Activated naive CD8-positive, alpha-beta T cell treated with anti-CD3 and anti-CD28 coated beads, Interleukin-2, amount 50 U/mL, for 24 hours (primary cell): ENCODE measurements around the gene BEGAIN.

Experiments
- ATAC-seq: fragments of 150-1000 bp; cut with Tn5 transposase; one replicate; pipeline ENCODE4 v1.10.0; 2021
- DNase-seq: peaks from one replicate; pipeline ENCODE4 v3.0.0; 2021
- H3K27ac Mint-ChIP-seq: one replicate; pipeline ENCODE4 v1.8.0; 2021; ENCODE audit warnings: mild to moderate bottlenecking, mixed read lengths
- H3K27me3 Mint-ChIP-seq: one replicate; pipeline ENCODE4 v1.8.0; 2021; ENCODE audit warnings: mixed read lengths
- H3K36me3 Mint-ChIP-seq: one replicate; pipeline ENCODE4 v1.8.0; 2021; ENCODE audit warnings: low read depth, mixed read lengths
- H3K4me1 Mint-ChIP-seq: one replicate; pipeline ENCODE4 v1.8.0; 2021; ENCODE audit warnings: mixed read lengths
- H3K4me3 Mint-ChIP-seq: one replicate; pipeline ENCODE4 v1.8.0; 2021; ENCODE audit warnings: mild to moderate bottlenecking, moderate library complexity, mixed read lengths
- H3K9me3 Mint-ChIP-seq: one replicate; pipeline ENCODE4 v1.8.0; 2021; ENCODE audit warnings: mixed read lengths

BEGAIN gene, protein sequence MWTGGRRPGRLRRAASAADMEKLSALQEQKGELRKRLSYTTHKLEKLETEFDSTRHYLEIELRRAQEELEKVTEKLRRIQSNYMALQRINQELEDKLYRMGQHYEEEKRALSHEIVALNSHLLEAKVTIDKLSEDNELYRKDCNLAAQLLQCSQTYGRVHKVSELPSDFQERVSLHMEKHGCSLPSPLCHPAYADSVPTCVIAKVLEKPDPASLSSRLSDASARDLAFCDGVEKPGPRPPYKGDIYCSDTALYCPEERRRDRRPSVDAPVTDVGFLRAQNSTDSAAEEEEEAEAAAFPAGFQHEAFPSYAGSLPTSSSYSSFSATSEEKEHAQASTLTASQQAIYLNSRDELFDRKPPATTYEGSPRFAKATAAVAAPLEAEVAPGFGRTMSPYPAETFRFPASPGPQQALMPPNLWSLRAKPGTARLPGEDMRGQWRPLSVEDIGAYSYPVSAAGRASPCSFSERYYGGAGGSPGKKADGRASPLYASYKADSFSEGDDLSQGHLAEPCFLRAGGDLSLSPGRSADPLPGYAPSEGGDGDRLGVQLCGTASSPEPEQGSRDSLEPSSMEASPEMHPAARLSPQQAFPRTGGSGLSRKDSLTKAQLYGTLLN

DNA sequence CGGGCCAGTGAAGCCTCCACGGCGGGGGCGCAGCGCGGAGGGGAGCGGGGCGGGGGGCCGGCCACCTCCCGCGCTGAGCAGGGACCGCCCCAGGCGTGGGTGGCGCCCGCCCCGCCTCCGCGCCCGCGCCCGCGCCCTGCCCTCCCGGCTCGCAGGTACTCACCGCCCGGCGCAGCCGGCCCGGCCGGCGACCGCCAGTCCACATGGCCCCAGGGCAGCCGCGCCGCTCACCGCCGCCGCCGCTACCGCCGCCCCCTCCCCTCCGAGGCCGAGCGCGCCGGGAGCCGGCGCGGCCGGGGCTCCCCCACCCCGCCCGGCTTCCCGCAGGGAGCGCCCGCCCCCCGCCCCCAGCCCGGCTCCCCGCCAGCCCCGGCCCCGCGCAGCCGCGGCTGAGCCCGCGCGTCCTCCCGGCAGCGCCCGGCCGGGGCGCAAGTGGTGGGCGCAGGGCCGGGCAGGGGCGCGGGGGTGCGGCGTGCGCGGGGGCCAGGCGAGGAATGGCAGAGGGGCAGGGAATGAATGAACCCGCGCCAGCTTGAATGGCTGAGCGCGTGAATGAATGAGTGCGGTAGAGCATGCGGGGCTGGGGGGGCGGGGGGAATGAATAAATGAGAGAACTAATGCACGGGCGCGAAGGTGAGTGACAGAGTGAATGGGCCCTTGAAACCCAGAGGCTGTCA, at the start of gene BEGAIN:
Gene BEGAIN, minus strand, starts transcription at position 332 of the 677 bp plus-strand sequence. Its CDS starts 127 bp downstream, at position 205.
- Mint-ChIP-seq H3K27me3 (peaks cover 29% of the 10 kb centered on the region), H3K4me3 (peak within 1 kb of the TSS; percentile 72), H3K9me3 (no peaks in the 10 kb centered on the region), H3K36me3 (no peaks in the 10 kb centered on the region), H3K4me1 (no peaks in the 10 kb centered on the region), H3K27ac (no peak within 1 kb of the TSS)
- DNase-seq (peak; percentile 29), ATAC-seq (peak; percentile 35)

GRCh38 chr14:100636559-100636958, 49.3 kb upstream of the BEGAIN start:
- Mint-ChIP-seq H3K27me3 (peaks cover 11% of the 10 kb centered on the region), H3K4me3 (no peak overlapping the region), H3K36me3 (no peaks in the 10 kb centered on the region), H3K4me1 (peaks cover 24% of the 10 kb centered on the region), H3K9me3 (no peaks in the 10 kb centered on the region), H3K27ac (no peak overlapping the region)
- ATAC-seq (no peak), DNase-seq (no peak)

DNA sequence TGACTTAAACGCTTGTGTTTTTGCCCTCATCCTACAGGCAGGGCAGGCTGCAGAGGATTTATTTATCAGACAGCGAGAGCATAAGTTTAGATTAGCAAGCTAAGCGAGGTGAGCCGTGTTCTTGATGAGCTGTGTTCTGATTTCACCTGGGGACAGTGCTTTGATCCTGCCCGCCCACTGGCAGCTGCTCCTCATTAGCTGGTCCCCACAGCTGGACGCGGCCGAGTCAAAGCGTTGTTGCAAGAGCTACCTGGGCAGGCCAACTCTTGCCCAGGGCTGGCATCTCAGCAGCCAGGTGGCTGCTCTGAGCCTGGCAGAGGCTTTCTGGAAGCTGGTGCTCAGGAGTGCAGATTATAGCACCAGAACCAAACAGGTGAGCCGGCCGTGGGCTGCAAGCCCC, 46.8 kb upstream of the BEGAIN start:
- no peaks in the 10 kb centered on the region for H3K9me3 Mint-ChIP-seq
- ATAC-seq: no peak
- H3K27me3 Mint-ChIP-seq: peaks cover 3% of the 10 kb centered on the region

DNA sequence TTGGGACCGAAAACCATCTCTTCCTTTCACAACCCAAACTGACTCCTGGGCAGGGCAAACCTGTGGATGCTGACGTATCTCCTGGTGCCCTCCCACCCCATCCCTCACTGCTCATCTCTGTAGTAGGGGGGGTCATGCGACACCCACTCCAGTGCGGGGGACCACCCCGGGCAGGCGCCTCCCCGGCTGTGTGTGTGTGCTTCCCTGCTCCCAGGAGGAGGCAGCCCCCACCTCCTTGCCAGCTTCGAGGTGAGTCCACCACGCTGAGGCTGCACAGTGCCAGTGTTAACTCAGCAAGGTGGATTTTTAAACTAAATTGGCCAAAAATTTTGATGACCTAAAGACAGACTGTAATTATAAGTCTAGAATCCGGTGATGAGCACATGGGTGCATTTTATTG, 46.2 kb upstream of the BEGAIN start:
- H3K9me3 Mint-ChIP-seq: no peaks in the 10 kb centered on the region
- H3K36me3 Mint-ChIP-seq: no peaks in the 10 kb centered on the region
- DNase-seq: no peak
- no peak for ATAC-seq
- H3K27me3 Mint-ChIP-seq: peaks cover 3% of the 10 kb centered on the region
- no peak overlapping the region for H3K27ac Mint-ChIP-seq
- no peaks in the 10 kb centered on the region for H3K4me1 Mint-ChIP-seq
- H3K4me3 Mint-ChIP-seq: no peak overlapping the region

More for the DNA sequence above, 46.8 kb upstream of the BEGAIN start:
- no peak for DNase-seq
- H3K4me3 Mint-ChIP-seq: no peak overlapping the region
- no peaks in the 10 kb centered on the region for H3K36me3 Mint-ChIP-seq
- H3K27ac Mint-ChIP-seq: no peak overlapping the region
- peaks cover 4% of the 10 kb centered on the region for H3K4me1 Mint-ChIP-seq

GRCh38 chr14:100629696-100630095, 42.5 kb upstream of the BEGAIN start:
- Mint-ChIP-seq H3K27me3 (no peaks in the 10 kb centered on the region), H3K27ac (no peak overlapping the region), H3K4me3 (no peak overlapping the region), H3K9me3 (peaks cover 5% of the 10 kb centered on the region), H3K36me3 (no peaks in the 10 kb centered on the region), H3K4me1 (no peaks in the 10 kb centered on the region)
- ATAC-seq (no peak), DNase-seq (no peak)

DNA sequence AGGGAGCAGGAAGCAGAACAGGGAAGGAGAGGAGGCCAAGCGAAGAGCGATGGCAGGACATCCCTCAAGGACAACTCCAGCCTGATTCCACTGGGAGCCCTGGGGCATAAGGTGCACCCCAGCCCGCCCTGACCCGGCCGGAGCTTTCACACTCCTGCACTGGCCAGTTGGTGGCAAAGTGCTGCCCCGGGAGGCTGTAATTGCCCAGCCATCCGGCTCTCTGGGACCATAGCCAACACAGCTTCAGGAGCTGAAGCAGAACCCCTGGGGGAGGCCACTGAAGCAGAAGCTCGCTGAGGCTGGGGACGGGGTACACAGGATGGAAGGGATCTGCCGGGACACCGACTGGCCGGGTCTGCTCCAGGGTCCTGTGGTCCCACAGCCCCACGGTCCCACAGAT, 41.9 kb upstream of the BEGAIN start:
- Mint-ChIP-seq H3K9me3 (peaks cover 5% of the 10 kb centered on the region), H3K4me1 (no peaks in the 10 kb centered on the region), H3K27ac (no peak overlapping the region), H3K36me3 (no peaks in the 10 kb centered on the region), H3K27me3 (no peaks in the 10 kb centered on the region), H3K4me3 (no peak overlapping the region)
- no peak for DNase-seq
- no peak for ATAC-seq

DNA sequence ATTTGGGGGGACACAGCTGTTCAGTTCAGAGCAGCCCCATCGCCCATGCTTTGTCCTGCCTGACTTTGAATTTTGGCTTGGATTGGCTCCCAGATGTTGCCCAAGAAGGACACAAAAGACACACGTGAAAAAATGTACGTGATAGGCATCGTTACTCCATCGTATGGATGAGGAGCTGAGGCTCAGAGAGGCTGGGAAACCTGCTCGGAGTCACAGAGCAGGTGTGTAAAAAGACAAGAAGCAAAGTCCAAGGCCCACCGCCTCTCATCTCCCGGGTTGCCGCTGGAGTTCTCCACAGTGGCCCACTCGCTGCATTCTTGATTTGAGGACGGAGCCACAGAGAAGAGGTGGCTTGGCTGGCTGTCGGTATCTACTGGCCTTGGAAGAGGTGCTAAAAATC, 41.0 kb upstream of the BEGAIN start:
- DNase-seq (no peak), ATAC-seq (no peak)
- no peaks in the 10 kb centered on the region for H3K36me3 Mint-ChIP-seq
- H3K27ac Mint-ChIP-seq: no peak overlapping the region
- peaks cover 5% of the 10 kb centered on the region for H3K9me3 Mint-ChIP-seq
- H3K4me1 Mint-ChIP-seq: no peaks in the 10 kb centered on the region
- no peaks in the 10 kb centered on the region for H3K27me3 Mint-ChIP-seq
- H3K4me3 Mint-ChIP-seq: no peak overlapping the region

- H3K36me3 Mint-ChIP-seq: no peaks in the 10 kb centered on the region
- DNase-seq: no peak
- H3K27ac Mint-ChIP-seq: no peak overlapping the region
- H3K9me3 Mint-ChIP-seq: peaks cover 5% of the 10 kb centered on the region
- H3K27me3 Mint-ChIP-seq: no peaks in the 10 kb centered on the region
- no peaks in the 10 kb centered on the region for H3K4me1 Mint-ChIP-seq
- no peak for ATAC-seq
- H3K4me3 Mint-ChIP-seq: no peak overlapping the region
Measured at GRCh38 chr14:100626614-100627013, 39.4 kb upstream of the BEGAIN start.

GRCh38 chr14:100623961-100624360, 36.7 kb upstream of the BEGAIN start:
- no peak overlapping the region for H3K27ac Mint-ChIP-seq
- DNase-seq (no peak), ATAC-seq (no peak)
- peaks cover 5% of the 10 kb centered on the region for H3K9me3 Mint-ChIP-seq
- no peaks in the 10 kb centered on the region for H3K4me1 Mint-ChIP-seq
- no peaks in the 10 kb centered on the region for H3K36me3 Mint-ChIP-seq
- H3K4me3 Mint-ChIP-seq: no peak overlapping the region
- H3K27me3 Mint-ChIP-seq: no peaks in the 10 kb centered on the region

- DNase-seq (no peak), ATAC-seq (no peak)
- Mint-ChIP-seq H3K27me3 (no peaks in the 10 kb centered on the region), H3K4me1 (peaks cover 3% of the 10 kb centered on the region), H3K4me3 (no peak overlapping the region), H3K36me3 (no peaks in the 10 kb centered on the region), H3K27ac (no peak overlapping the region), H3K9me3 (peaks cover 5% of the 10 kb centered on the region)
Measured at GRCh38 chr14:100623557-100623956, 36.3 kb upstream of the BEGAIN start.

DNA sequence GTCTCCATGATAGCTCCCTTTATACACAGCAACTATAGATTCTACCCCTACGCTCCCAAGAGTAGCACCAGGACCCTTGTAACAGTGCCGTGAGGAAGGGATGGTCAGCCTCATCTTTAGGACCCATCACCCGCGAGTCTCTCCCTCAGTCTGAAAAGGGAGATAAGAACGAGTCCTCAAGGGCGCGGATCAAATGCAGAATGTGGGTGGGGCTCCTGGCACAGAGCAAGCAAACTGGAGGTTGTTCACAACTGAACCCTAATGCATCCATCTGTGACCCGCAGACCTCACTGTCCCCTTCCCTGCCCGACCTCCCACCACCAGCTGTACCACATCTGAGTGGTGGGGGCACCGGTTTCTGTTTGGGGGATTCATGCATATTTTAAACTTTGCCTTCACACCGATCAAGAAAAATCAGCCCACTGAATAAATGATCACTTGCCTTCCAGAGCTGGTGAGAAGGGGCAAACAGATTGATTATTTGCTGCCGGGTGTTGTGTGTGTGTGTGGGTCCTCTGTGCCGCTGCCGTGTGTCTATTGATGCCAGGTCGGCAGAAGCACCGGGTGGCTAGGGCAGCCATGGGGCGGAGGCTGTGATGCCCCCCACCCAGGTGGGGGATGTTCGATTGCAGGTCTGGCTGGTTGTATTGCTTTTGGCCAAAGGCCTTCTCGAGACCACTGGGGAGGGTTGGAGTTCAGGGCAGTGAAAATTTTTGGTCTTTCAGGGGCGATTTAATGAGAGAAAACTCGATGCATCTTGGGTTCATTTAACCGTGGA, 35.7 kb upstream of the BEGAIN start:
- ATAC-seq (no peak), DNase-seq (no peak)
- no peaks in the 10 kb centered on the region for H3K27me3 Mint-ChIP-seq

GRCh38 chr14:100622224-100622623, 35.0 kb upstream of the BEGAIN start:
- Mint-ChIP-seq H3K4me3 (no peak overlapping the region), H3K4me1 (peaks cover 15% of the 10 kb centered on the region), H3K27ac (no peak overlapping the region), H3K9me3 (peaks cover 5% of the 10 kb centered on the region), H3K27me3 (no peaks in the 10 kb centered on the region), H3K36me3 (no peaks in the 10 kb centered on the region)
- ATAC-seq (no peak), DNase-seq (no peak)

More for the DNA sequence above, 35.7 kb upstream of the BEGAIN start:
- Mint-ChIP-seq H3K27ac (no peak overlapping the region), H3K36me3 (no peaks in the 10 kb centered on the region), H3K4me1 (peaks cover 9% of the 10 kb centered on the region), H3K9me3 (peaks cover 5% of the 10 kb centered on the region), H3K4me3 (no peak overlapping the region)

DNA sequence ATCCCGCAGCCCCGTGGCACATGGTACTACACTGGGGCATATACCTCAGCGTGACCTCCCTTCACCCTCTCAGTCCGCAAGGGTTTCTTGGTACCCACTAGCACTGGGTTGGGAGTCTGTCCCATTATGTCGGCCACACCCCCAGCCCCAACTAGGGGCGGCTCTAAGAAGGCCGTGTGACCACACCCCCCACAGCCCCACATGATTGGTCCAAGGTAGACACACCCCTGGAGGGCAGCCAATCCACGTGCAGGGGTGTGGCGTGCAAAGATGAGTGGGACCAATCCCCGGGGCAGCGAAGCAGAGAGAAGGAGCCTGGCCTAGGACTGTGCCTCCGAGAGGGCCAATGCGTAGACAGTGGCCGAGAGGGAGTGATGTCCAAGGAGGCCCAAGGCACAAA, 34.6 kb upstream of the BEGAIN start:
- Mint-ChIP-seq H3K36me3 (no peaks in the 10 kb centered on the region), H3K27ac (no peak overlapping the region), H3K4me1 (peaks cover 18% of the 10 kb centered on the region), H3K27me3 (no peaks in the 10 kb centered on the region), H3K4me3 (no peak overlapping the region), H3K9me3 (peaks cover 1% of the 10 kb centered on the region)
- DNase-seq (no peak), ATAC-seq (no peak)

GRCh38 chr14:100620255-100621100, 33.3 kb upstream of the BEGAIN start:
- H3K27ac Mint-ChIP-seq: no peak overlapping the region
- H3K9me3 Mint-ChIP-seq: no peaks in the 10 kb centered on the region
- no peak for DNase-seq
- no peaks in the 10 kb centered on the region for H3K27me3 Mint-ChIP-seq
- no peak for ATAC-seq
- no peak overlapping the region for H3K4me3 Mint-ChIP-seq
- H3K4me1 Mint-ChIP-seq: peaks cover 18% of the 10 kb centered on the region
- H3K36me3 Mint-ChIP-seq: no peaks in the 10 kb centered on the region
